GM19324 (cell line): ENCODE data around the gene LBX2.
"Not testable (repeated sequence)": the region's sequence is repeated elsewhere in the genome, so short reads cannot be mapped to it uniquely, and the experiment has no call there.

Experiments
- ATAC-seq: cut with Tn5 transposase; IDR thresholded peaks from one replicate; pipeline ENCODE4 v1.9.1; 2021; ENCODE audit warnings: mild to moderate bottlenecking, moderate library complexity; ENCODE audit not compliant: unreplicated experiment, low FRiP score

Gene LBX2

GRCh38 chr2:74488643-74489481 is 10.5 kb downstream of the LBX2 start:
- no peak for ATAC-seq

GRCh38 chr2:74486141-74486540 is 13.3 kb downstream of the LBX2 start:
- ATAC-seq = no peak

GRCh38 chr2:74483675-74484164 is 15.7 kb downstream of the LBX2 start:
- ATAC-seq = not testable (repeated sequence)

GRCh38 chr2:74482801-74483674 is 16.4 kb downstream of the LBX2 start, which contains the start of the genes CCDC142 and TTC31:
CCDC142 (minus strand) TSS chr2:74482998; CDS start chr2:74482837, 161 bp downstream.
TTC31 (plus strand) TSS chr2:74483081; CDS start chr2:74483096, 15 bp downstream.
- peak; percentile 90 for ATAC-seq

GRCh38 chr2:74481961-74482800 is 17.2 kb downstream of the LBX2 start:
- ATAC-seq = peak; percentile 51

- ATAC-seq = no peak
Measured at GRCh38 chr2:74481431-74481830, 18.0 kb downstream of the LBX2 start.

- no peak for ATAC-seq
Measured at GRCh38 chr2:74474899-74475298, 24.5 kb downstream of the LBX2 start.

- ATAC-seq = no peak
Measured at GRCh38 chr2:74474481-74474880, 24.9 kb downstream of the LBX2 start.

GRCh38 chr2:74472945-74473258 is 26.5 kb downstream of the LBX2 start:
- peak; percentile 6 for ATAC-seq

GRCh38 chr2:74472086-74472944 is 27.1 kb downstream of the LBX2 start, which contains the start of gene MRPL53:
MRPL53 (minus strand) TSS chr2:74472680; CDS start chr2:74472660, 20 bp downstream.
- peak; percentile 88 for ATAC-seq

GRCh38 chr2:74471332-74472065 is 27.9 kb downstream of the LBX2 start:
- no peak for ATAC-seq

- ATAC-seq = not testable (repeated sequence)
Measured at GRCh38 chr2:74470742-74471141, 28.7 kb downstream of the LBX2 start.

GRCh38 chr2:74464406-74464805 is 35.0 kb downstream of the LBX2 start:
- ATAC-seq = peak; percentile 3

GRCh38 chr2:74462786-74463105 is 36.7 kb downstream of the LBX2 start:
- no peak for ATAC-seq

GRCh38 chr2:74462054-74462785 is 37.2 kb downstream of the LBX2 start:
- ATAC-seq = no peak

GRCh38 chr2:74461187-74462053 is 38.0 kb downstream of the LBX2 start:
- no peak for ATAC-seq

- not testable (repeated sequence) for ATAC-seq
Measured at GRCh38 chr2:74460187-74460586, 39.2 kb downstream of the LBX2 start.
